Measurements from ENCODE around the gene CCR5.

- TF ChIP-seq, protein P1, sequence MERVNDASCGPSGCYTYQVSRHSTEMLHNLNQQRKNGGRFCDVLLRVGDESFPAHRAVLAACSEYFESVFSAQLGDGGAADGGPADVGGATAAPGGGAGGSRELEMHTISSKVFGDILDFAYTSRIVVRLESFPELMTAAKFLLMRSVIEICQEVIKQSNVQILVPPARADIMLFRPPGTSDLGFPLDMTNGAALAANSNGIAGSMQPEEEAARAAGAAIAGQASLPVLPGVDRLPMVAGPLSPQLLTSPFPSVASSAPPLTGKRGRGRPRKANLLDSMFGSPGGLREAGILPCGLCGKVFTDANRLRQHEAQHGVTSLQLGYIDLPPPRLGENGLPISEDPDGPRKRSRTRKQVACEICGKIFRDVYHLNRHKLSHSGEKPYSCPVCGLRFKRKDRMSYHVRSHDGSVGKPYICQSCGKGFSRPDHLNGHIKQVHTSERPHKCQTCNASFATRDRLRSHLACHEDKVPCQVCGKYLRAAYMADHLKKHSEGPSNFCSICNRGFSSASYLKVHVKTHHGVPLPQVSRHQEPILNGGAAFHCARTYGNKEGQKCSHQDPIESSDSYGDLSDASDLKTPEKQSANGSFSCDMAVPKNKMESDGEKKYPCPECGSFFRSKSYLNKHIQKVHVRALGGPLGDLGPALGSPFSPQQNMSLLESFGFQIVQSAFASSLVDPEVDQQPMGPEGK (CRISPR knock-in tag; IDR thresholded peaks at IDR 0.05; ENCODE audit: borderline replicate concordance), result no peak
- TF ChIP-seq, protein P2, sequence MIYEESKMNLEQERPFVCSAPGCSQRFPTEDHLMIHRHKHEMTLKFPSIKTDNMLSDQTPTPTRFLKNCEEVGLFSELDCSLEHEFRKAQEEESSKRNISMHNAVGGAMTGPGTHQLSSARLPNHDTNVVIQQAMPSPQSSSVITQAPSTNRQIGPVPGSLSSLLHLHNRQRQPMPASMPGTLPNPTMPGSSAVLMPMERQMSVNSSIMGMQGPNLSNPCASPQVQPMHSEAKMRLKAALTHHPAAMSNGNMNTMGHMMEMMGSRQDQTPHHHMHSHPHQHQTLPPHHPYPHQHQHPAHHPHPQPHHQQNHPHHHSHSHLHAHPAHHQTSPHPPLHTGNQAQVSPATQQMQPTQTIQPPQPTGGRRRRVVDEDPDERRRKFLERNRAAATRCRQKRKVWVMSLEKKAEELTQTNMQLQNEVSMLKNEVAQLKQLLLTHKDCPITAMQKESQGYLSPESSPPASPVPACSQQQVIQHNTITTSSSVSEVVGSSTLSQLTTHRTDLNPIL (CRISPR knock-in tag; IDR thresholded peaks at IDR 0.05; ENCODE audit: low read depth), result no peak
- no peak for TF ChIP-seq BACH2 (CRISPR knock-in tag; IDR thresholded peaks at IDR 0.05; ENCODE audit: borderline replicate concordance)
- no peak for TF ChIP-seq ISL1 (CRISPR knock-in tag; IDR thresholded peaks at IDR 0.05)
- TF ChIP-seq, protein P3, sequence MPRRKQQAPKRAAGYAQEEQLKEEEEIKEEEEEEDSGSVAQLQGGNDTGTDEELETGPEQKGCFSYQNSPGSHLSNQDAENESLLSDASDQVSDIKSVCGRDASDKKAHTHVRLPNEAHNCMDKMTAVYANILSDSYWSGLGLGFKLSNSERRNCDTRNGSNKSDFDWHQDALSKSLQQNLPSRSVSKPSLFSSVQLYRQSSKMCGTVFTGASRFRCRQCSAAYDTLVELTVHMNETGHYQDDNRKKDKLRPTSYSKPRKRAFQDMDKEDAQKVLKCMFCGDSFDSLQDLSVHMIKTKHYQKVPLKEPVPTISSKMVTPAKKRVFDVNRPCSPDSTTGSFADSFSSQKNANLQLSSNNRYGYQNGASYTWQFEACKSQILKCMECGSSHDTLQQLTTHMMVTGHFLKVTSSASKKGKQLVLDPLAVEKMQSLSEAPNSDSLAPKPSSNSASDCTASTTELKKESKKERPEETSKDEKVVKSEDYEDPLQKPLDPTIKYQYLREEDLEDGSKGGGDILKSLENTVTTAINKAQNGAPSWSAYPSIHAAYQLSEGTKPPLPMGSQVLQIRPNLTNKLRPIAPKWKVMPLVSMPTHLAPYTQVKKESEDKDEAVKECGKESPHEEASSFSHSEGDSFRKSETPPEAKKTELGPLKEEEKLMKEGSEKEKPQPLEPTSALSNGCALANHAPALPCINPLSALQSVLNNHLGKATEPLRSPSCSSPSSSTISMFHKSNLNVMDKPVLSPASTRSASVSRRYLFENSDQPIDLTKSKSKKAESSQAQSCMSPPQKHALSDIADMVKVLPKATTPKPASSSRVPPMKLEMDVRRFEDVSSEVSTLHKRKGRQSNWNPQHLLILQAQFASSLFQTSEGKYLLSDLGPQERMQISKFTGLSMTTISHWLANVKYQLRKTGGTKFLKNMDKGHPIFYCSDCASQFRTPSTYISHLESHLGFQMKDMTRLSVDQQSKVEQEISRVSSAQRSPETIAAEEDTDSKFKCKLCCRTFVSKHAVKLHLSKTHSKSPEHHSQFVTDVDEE (CRISPR knock-in tag; IDR thresholded peaks at IDR 0.05), result no peak
- no peak for TF ChIP-seq ZFP30 (CRISPR knock-in tag; IDR thresholded peaks at IDR 0.05)
- TF ChIP-seq ZNF8 (CRISPR knock-in tag; IDR thresholded peaks at IDR 0.05), result no peak
- TF ChIP-seq PPARA (CRISPR knock-in tag; IDR thresholded peaks at IDR 0.05; ENCODE audit: borderline replicate concordance), result no peak
Measured at GRCh38 chr3:46375814-46376213, 5.1 kb downstream of the CCR5 start.

All from SK-N-SH treated with all-trans-retinoic acid at 6 μM for 48 hours (cell line).